HG03460 (cell line): Measurements from ENCODE around the gene ARHGAP20.

Experiments
- ATAC-seq: cut with Tn5 transposase; IDR thresholded peaks from one replicate; pipeline ENCODE4 v1.9.1; 2021; ENCODE audit not compliant: unreplicated experiment

Gene ARHGAP20

DNA sequence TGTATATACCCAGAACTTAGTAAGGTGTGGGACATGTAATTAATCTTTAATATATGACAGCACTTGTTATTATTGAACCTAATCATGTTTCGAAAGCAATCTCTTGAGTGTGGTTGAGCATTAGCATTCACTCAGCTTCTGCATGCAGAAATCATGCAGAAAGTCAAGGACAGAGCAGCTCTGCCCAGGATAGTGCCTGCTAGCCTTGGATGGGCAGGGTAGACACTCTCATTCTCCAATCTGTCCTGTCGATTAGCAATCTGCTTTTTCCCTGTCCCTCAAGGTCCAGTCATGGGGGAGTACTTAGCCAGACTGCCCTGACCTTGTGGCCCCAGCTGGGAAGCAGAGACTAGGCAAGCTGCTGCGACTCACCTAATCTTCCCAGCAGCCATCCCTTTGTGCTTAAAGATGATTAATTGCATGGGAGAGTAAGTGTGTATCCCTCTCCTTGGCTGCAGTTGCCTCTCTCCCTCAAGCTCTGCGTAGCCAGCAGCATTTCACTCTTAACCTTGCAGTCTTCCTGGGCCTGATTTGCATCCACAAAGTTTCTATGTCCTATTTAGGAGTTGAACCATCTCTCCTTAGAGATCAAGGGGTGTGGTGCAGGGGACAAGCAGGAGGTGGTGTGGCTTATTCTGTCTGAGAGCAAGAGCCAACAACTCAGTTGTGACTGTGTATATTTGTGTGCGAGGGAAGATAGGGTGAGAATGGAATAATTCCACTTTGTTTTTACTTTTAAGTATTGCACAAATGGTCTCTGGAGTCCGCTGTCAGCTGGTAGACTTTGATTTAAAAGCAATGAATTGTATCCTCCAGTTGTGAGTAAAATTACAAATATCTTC lies 181.1 kb downstream of the ARHGAP20 start:
- ATAC-seq: no peak

DNA sequence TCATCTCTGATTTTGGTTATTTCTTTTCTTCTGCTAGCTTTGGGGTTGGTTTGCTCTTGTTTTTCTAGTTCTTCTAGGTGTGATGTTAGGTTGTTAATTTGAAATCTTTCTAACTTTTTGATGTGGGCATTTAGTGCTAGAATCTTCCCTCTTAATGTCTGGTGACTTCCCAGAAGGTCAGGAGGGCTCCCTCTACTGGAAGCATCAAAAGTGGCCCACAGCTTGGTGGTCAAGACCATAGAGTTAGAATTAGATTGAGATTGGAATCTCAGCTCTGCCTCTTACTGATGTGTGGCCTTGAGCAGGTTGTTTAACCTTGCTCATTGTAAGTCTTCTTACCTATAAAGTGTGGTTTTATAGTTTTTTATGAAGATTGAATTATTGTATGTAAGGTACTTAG lies 183.2 kb downstream of the ARHGAP20 start:
- ATAC-seq: no peak

DNA sequence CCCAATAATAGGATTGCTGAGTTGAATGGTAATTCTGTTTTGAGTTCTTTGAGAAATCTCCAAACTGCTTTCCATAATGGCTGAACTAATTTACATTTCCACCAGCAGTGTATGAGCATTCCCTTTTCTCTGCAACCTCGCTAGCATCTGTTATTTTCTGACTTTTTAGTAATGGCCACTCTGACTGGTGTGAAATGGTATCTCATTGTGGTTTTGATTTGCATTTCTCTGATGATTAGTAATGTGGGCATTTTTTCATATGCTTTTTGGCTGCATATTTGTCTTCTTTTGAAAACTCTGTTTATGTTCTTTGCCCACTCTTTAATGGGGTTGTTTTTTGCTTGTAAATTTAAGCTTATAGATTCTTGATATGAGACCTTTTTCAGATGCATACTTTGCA lies 185.1 kb downstream of the ARHGAP20 start:
- ATAC-seq: no peak
